Neural cell (in vitro differentiated cells): ENCODE measurements around the gene ENC1. TPM values are rescaled to one million over a fixed set of nuclear protein-coding genes. Genes with fewer than 3 reads are reported as not detected.

ENCODE experiments used
- H2AFZ ChIP-seq: fragments of 200-600, 300-800 bp; sonication (generic), shearing (Covaris generic); 2 replicates; pipeline ENCODE4 v1.6.0; 2014; ENCODE audit warnings: low read depth, mild to moderate bottlenecking, antibody characterized with exemption, low read length, moderate library complexity
- H3F3A ChIP-seq: fragments of 200-600 bp; shearing (Covaris generic); 2 replicates; pipeline ENCODE4 v1.6.1; 2016; ENCODE audit warnings: mild to moderate bottlenecking, moderate library complexity, mixed read lengths, antibody characterized with exemption, low read length; ENCODE audit not compliant: insufficient read depth, poor library complexity, severe bottlenecking
- H3K27ac ChIP-seq: fragments of 200-600, 300-800 bp; sonication (generic), shearing (Covaris generic); 2 replicates; pipeline ENCODE4 v1.5.1; 2014; ENCODE audit warnings: mild to moderate bottlenecking, low read length, moderate library complexity
- H3K27me3 ChIP-seq: fragments of 300-800, 200-600 bp; sonication (generic), shearing (Covaris generic); 2 replicates; pipeline ENCODE4 v1.6.0; 2014; ENCODE audit warnings: mild to moderate bottlenecking, low read depth, low read length, moderate library complexity; ENCODE audit not compliant: insufficient read depth
- H3K36me3 ChIP-seq: fragments of 300-800, 200-600 bp; sonication (generic), shearing (Covaris generic); 2 replicates; pipeline ENCODE4 v1.5.1; 2014; ENCODE audit warnings: mild to moderate bottlenecking, antibody characterized with exemption, low read length, moderate library complexity; ENCODE audit not compliant: insufficient read depth
- H3K4me2 ChIP-seq: fragments of 300-800, 200-600 bp; sonication (generic), shearing (Covaris generic); 2 replicates; pipeline ENCODE4 v1.6.0; 2014; ENCODE audit warnings: mild to moderate bottlenecking, low read length
- H3K4me3 ChIP-seq: fragments of 300-800, 200-600 bp; sonication (generic), shearing (Covaris generic); 2 replicates; pipeline ENCODE4 v1.5.1; 2014; ENCODE audit warnings: mild to moderate bottlenecking, low read length, moderate library complexity
- H3K79me2 ChIP-seq: fragments of 200-600 bp; shearing (Covaris generic); replicated peaks from 2 replicates; pipeline ENCODE4 v1.6.0; 2014; ENCODE audit warnings: mild to moderate bottlenecking, low read length, moderate library complexity; ENCODE audit not compliant: insufficient read depth
- H3K9ac ChIP-seq: fragments of 300-800, 200-600 bp; sonication (generic), shearing (Covaris generic); 2 replicates; pipeline ENCODE4 v1.6.1; 2016; ENCODE audit warnings: mild to moderate bottlenecking, low read length, mixed read lengths
- H3K9me2 ChIP-seq: fragments of 200-600 bp; shearing (Covaris generic); 2 replicates; pipeline ENCODE4 v1.6.1; 2016; ENCODE audit warnings: mild to moderate bottlenecking, low read length, mixed read lengths; ENCODE audit not compliant: insufficient read depth
- H3K9me3 ChIP-seq: fragments of 200-600, 300-800 bp; sonication (generic), shearing (Covaris generic); 2 replicates; pipeline ENCODE4 v1.6.1; 2016; ENCODE audit warnings: mild to moderate bottlenecking, mixed run types, low read length, moderate library complexity, mixed read lengths
- H4K20me1 ChIP-seq: fragments of 200-600 bp; shearing (Covaris generic); 2 replicates; pipeline ENCODE4 v1.6.1; 2016; ENCODE audit warnings: mild to moderate bottlenecking, mixed run types; ENCODE audit not compliant: insufficient read depth
- EP300 ChIP-seq: fragments of 450-650 bp; conservative IDR thresholded peaks from 2 replicates; pipeline ENCODE4 v1.6.1; 2014; ENCODE audit warnings: antibody characterized with exemption, mild to moderate bottlenecking, moderate library complexity; ENCODE audit not compliant: poor library complexity, severe bottlenecking
- EZH2 ChIP-seq: fragments of 200-600, 300-800 bp; shearing (Covaris generic), sonication (generic); IDR thresholded peaks from 2 replicates; pipeline ENCODE4 v1.6.1; 2014; ENCODE audit warnings: antibody characterized with exemption, low read length, borderline replicate concordance, mild to moderate bottlenecking; ENCODE audit not compliant: insufficient read depth, poor library complexity, severe bottlenecking
- MXI1 ChIP-seq: fragments of 450-650 bp; conservative IDR thresholded peaks from 2 replicates; pipeline ENCODE4 v1.6.1; 2014; ENCODE audit warnings: antibody characterized with exemption, mild to moderate bottlenecking; ENCODE audit not compliant: poor library complexity, severe bottlenecking
- POLR2AphosphoS5 ChIP-seq: IDR thresholded peaks from 2 replicates; pipeline ENCODE4 v1.6.1; 2012
- RAD21 ChIP-seq: fragments of 450-650 bp; conservative IDR thresholded peaks from 2 replicates; pipeline ENCODE4 v1.6.1; 2014; ENCODE audit warnings: antibody characterized with exemption, mild to moderate bottlenecking, moderate library complexity
- SMC3 ChIP-seq: fragments of 450-650 bp; conservative IDR thresholded peaks from 2 replicates; pipeline ENCODE4 v1.6.1; 2014; ENCODE audit warnings: antibody characterized with exemption, mild to moderate bottlenecking, moderate library complexity; ENCODE audit not compliant: poor library complexity
- TAF1 ChIP-seq: IDR thresholded peaks from 2 replicates; pipeline ENCODE4 v1.6.1; 2012; ENCODE audit warnings: low read depth
- polyA plus RNA-seq: library from polyadenylated mRNA; depleted of rRNA; stranded (reverse); fragments of >200 nt; gene quantifications from 2 replicates; pipeline ENCODE4 v1.2.3, GENCODE V29; 2014
- TF ChIP-seq, protein P1 (sequence below): fragments of 450-650 bp; IDR thresholded peaks from 2 replicates; pipeline ENCODE4 v1.5.1; 2014; ENCODE audit warnings: antibody characterized with exemption, mild to moderate bottlenecking, moderate library complexity; ENCODE audit not compliant: poor library complexity, severe bottlenecking
- TF ChIP-seq, protein P2 (sequence below): IDR thresholded peaks from 2 replicates; pipeline ENCODE4 v1.6.1; 2012; ENCODE audit warnings: borderline replicate concordance

Gene ENC1
- polyA plus RNA-seq, 1 donor from 2014 or later = 449 TPM

DNA sequence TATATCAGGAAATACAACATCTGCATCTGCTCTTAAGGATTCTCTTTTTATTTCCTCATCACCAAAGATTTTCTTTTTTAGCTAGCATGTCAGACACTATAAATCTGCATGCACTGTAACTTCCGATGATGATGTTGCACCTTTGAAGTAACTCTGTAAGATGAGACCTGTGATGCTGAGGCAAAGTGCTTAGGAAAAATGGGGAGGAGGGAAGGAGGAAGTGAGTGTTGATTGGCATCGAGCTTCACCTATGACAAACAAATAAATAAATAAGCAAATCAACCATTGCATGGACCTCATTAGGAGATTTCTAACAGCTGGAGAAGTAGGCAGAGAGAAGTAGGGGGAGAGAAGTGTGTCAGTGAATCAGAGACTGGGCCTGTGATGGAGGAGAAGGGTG lies 52.6 kb downstream of the ENC1 start:
- Histone ChIP-seq H3K79me2 (no peaks in the 10 kb centered on the region), H3K27me3 (no peaks in the 10 kb centered on the region), H2AFZ (no peak overlapping the region), H3K4me3 (no peak overlapping the region), H3K9ac (no peak overlapping the region), H3F3A (no peaks in the 10 kb centered on the region), H4K20me1 (no peaks in the 10 kb centered on the region), H3K9me2 (no peaks in the 10 kb centered on the region), H3K9me3 (no peaks in the 10 kb centered on the region), H3K36me3 (no peaks in the 10 kb centered on the region), H3K27ac (no peak overlapping the region), H3K4me2 (no peak overlapping the region)
- TF ChIP-seq SMC3 (no peak), EP300 (no peak), RAD21 (no peak), MXI1 (no peak), EZH2 (no peak), POLR2AphosphoS5 (no peak), TAF1 (no peak)
- TF ChIP-seq, protein P1, sequence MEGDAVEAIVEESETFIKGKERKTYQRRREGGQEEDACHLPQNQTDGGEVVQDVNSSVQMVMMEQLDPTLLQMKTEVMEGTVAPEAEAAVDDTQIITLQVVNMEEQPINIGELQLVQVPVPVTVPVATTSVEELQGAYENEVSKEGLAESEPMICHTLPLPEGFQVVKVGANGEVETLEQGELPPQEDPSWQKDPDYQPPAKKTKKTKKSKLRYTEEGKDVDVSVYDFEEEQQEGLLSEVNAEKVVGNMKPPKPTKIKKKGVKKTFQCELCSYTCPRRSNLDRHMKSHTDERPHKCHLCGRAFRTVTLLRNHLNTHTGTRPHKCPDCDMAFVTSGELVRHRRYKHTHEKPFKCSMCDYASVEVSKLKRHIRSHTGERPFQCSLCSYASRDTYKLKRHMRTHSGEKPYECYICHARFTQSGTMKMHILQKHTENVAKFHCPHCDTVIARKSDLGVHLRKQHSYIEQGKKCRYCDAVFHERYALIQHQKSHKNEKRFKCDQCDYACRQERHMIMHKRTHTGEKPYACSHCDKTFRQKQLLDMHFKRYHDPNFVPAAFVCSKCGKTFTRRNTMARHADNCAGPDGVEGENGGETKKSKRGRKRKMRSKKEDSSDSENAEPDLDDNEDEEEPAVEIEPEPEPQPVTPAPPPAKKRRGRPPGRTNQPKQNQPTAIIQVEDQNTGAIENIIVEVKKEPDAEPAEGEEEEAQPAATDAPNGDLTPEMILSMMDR = no peak
- TF ChIP-seq, protein P2, sequence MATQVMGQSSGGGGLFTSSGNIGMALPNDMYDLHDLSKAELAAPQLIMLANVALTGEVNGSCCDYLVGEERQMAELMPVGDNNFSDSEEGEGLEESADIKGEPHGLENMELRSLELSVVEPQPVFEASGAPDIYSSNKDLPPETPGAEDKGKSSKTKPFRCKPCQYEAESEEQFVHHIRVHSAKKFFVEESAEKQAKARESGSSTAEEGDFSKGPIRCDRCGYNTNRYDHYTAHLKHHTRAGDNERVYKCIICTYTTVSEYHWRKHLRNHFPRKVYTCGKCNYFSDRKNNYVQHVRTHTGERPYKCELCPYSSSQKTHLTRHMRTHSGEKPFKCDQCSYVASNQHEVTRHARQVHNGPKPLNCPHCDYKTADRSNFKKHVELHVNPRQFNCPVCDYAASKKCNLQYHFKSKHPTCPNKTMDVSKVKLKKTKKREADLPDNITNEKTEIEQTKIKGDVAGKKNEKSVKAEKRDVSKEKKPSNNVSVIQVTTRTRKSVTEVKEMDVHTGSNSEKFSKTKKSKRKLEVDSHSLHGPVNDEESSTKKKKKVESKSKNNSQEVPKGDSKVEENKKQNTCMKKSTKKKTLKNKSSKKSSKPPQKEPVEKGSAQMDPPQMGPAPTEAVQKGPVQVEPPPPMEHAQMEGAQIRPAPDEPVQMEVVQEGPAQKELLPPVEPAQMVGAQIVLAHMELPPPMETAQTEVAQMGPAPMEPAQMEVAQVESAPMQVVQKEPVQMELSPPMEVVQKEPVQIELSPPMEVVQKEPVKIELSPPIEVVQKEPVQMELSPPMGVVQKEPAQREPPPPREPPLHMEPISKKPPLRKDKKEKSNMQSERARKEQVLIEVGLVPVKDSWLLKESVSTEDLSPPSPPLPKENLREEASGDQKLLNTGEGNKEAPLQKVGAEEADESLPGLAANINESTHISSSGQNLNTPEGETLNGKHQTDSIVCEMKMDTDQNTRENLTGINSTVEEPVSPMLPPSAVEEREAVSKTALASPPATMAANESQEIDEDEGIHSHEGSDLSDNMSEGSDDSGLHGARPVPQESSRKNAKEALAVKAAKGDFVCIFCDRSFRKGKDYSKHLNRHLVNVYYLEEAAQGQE = no peak

GRCh38 chr5:74587300-74587699 lies 53.2 kb downstream of the ENC1 start:
- H2AFZ ChIP-seq = no peak overlapping the region
- H3K9me3 ChIP-seq = no peaks in the 10 kb centered on the region
- no peaks in the 10 kb centered on the region for H3K79me2 ChIP-seq
- H3K4me3 ChIP-seq = no peak overlapping the region
- H3K4me2 ChIP-seq = no peak overlapping the region
- H4K20me1 ChIP-seq = no peaks in the 10 kb centered on the region
- H3K27ac ChIP-seq = no peak overlapping the region
- no peak overlapping the region for H3K9ac ChIP-seq
- H3K36me3 ChIP-seq = no peaks in the 10 kb centered on the region
- no peaks in the 10 kb centered on the region for H3K9me2 ChIP-seq
- no peaks in the 10 kb centered on the region for H3K27me3 ChIP-seq
- H3F3A ChIP-seq = no peaks in the 10 kb centered on the region
- TF ChIP-seq EP300 (no peak), SMC3 (no peak), TAF1 (no peak), POLR2AphosphoS5 (no peak)
- TF ChIP-seq, protein P1 = no peak
